22Rv1 (cell line): ENCODE results near the gene KRT20.

Source experiments
- ZFX ChIP-seq: fragments of 450-650 bp; IDR thresholded peaks from 2 replicates; pipeline ENCODE4 v1.6.1; 2017; ENCODE audit warnings: antibody characterized with exemption, borderline replicate concordance
- TF ChIP-seq, protein P1 (sequence below): fragments of 450-650 bp; IDR thresholded peaks from 2 replicates; pipeline ENCODE4 v1.5.1; 2017; ENCODE audit warnings: mild to moderate bottlenecking

GRCh38 chr17:40906613-40907012 lies 21.6 kb upstream of the KRT20 start:
- TF ChIP-seq, protein P1, sequence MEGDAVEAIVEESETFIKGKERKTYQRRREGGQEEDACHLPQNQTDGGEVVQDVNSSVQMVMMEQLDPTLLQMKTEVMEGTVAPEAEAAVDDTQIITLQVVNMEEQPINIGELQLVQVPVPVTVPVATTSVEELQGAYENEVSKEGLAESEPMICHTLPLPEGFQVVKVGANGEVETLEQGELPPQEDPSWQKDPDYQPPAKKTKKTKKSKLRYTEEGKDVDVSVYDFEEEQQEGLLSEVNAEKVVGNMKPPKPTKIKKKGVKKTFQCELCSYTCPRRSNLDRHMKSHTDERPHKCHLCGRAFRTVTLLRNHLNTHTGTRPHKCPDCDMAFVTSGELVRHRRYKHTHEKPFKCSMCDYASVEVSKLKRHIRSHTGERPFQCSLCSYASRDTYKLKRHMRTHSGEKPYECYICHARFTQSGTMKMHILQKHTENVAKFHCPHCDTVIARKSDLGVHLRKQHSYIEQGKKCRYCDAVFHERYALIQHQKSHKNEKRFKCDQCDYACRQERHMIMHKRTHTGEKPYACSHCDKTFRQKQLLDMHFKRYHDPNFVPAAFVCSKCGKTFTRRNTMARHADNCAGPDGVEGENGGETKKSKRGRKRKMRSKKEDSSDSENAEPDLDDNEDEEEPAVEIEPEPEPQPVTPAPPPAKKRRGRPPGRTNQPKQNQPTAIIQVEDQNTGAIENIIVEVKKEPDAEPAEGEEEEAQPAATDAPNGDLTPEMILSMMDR: no peak
- TF ChIP-seq ZFX: no peak
